Keratinocyte (primary cell): Measurements from ENCODE around the gene NECTIN2. TPM values are rescaled to one million over a fixed set of nuclear protein-coding genes. Genes with fewer than 3 reads are reported as not detected.

Source experiments
- DNase-seq: peaks from one replicate; pipeline ENCODE4 v3.0.0-alpha.2; 2011; ENCODE audit warnings: low read depth, missing footprints, low spot score
- FAIRE-seq: peaks from 2 replicates; lab custom pipeline; 2011; peaks lifted over from hg19 to GRCh38; lab: Jason Lieb, UNC
- H2AFZ ChIP-seq: 2 replicates; pipeline ENCODE4 v1.6.0; 2012; ENCODE audit warnings: low read length, control low read depth, inconsistent platforms; ENCODE audit not compliant: control insufficient read depth
- H3K27ac ChIP-seq: 2 replicates; pipeline ENCODE4 v1.5.1; 2011; ENCODE audit warnings: low read length; ENCODE audit not compliant: control insufficient read depth, insufficient read depth
- H3K27me3 ChIP-seq: 3 replicates; pipeline ENCODE4 v1.6.0; 2011; ENCODE audit warnings: low read length; ENCODE audit not compliant: control insufficient read depth, insufficient read depth; ENCODE audit errors: extremely low read depth
- H3K36me3 ChIP-seq, 2 experiments: 2 replicates in 1 of 2; 3 replicates in 1 of 2; pipeline ENCODE4 v1.5.1; 2011; ENCODE audit warnings: low read length in 2 of 2, mild to moderate bottlenecking in 1 of 2; ENCODE audit not compliant: control insufficient read depth in 2 of 2, insufficient read depth in 2 of 2; ENCODE audit errors: extremely low read depth in 1 of 2
- H3K4me1 ChIP-seq: 3 replicates; pipeline ENCODE4 v1.5.1; 2011; ENCODE audit warnings: low read length; ENCODE audit not compliant: control insufficient read depth, insufficient read depth; ENCODE audit errors: extremely low read depth
- H3K4me2 ChIP-seq: 3 replicates; pipeline ENCODE4 v1.6.0; 2011; ENCODE audit warnings: low read depth, low read length; ENCODE audit not compliant: control insufficient read depth, insufficient read depth; ENCODE audit errors: extremely low read depth
- H3K4me3 ChIP-seq, 3 experiments: fragments of 200-600 bp in 1 of 3; sonication (generic) in 1 of 3; 2 replicates in 2 of 3; 3 replicates in 1 of 3; pipeline ENCODE4 v1.5.1; 2011 to 2016; ENCODE audit warnings: low read length in 3 of 3, mild to moderate bottlenecking in 3 of 3, control low read depth in 2 of 3, inconsistent platforms in 1 of 3, low read depth in 1 of 3, mixed read lengths in 1 of 3, mixed run types in 1 of 3, moderate library complexity in 1 of 3; ENCODE audit not compliant: control insufficient read depth in 2 of 3, insufficient read depth in 2 of 3; ENCODE audit errors: extremely low read depth in 1 of 3
- H3K79me2 ChIP-seq: 2 replicates; pipeline ENCODE4 v1.6.0; 2012; ENCODE audit warnings: low read length; ENCODE audit not compliant: control insufficient read depth, insufficient read depth
- H3K9ac ChIP-seq: 3 replicates; pipeline ENCODE4 v1.6.0; 2011; ENCODE audit warnings: low read length; ENCODE audit not compliant: control insufficient read depth, insufficient read depth; ENCODE audit errors: extremely low read depth
- H3K9me1 ChIP-seq: 3 replicates; pipeline ENCODE4 v1.6.0; 2011; ENCODE audit warnings: low read length; ENCODE audit not compliant: control insufficient read depth, insufficient read depth; ENCODE audit errors: extremely low read depth
- H3K9me3 ChIP-seq: 2 replicates; pipeline ENCODE4 v1.5.1; 2012; ENCODE audit warnings: low read depth, low read length; ENCODE audit not compliant: control insufficient read depth
- H4K20me1 ChIP-seq: 3 replicates; pipeline ENCODE4 v1.6.0; 2011; ENCODE audit warnings: low read length; ENCODE audit not compliant: control insufficient read depth, insufficient read depth; ENCODE audit errors: extremely low read depth
- CTCF ChIP-seq, 3 experiments: IDR thresholded peaks in 1 of 3; conservative IDR thresholded peaks in 1 of 3; optimal IDR thresholded peaks in 1 of 3; 2 replicates in 2 of 3; 3 replicates in 1 of 3; pipeline versions ENCODE3 to v1.5.1; 2011; ENCODE audit warnings: low read length in 3 of 3, mild to moderate bottlenecking in 3 of 3, moderate library complexity in 2 of 3, control low read depth in 1 of 3, inconsistent platforms in 1 of 3; ENCODE audit not compliant: insufficient read depth in 2 of 3; ENCODE audit errors: extremely low read depth in 1 of 3
- EZH2 ChIP-seq: IDR thresholded peaks from one replicate; pipeline ENCODE4 v1.6.1; 2012; ENCODE audit warnings: inconsistent platforms, mild to moderate bottlenecking, low read length, moderate library complexity
- dilution Hi-C: fragments of 300-500 bp; cut with MboI; formaldehyde crosslinking; loops from one replicate; pipeline ENCODE4 v1.7.0; 2020; ENCODE audit warnings: low sequenced_read_pairs; ENCODE audit not compliant: extremely low pct_ligation_motif_present
- polyA plus RNA-seq, 5 experiments: library from polyadenylated mRNA; depleted of rRNA in 3 of 5; stranded (reverse) in 3 of 5; stranded (forward) in 1 of 5; unstranded in 1 of 5; fragments of >200 nt; gene quantifications; 1 replicate in 1 of 5; 2 replicates in 3 of 5; 3 replicates in 1 of 5; pipeline versions ENCODE4 v1.2.1 to v1.2.3, GENCODE V29; 2011 to 2012; ENCODE audit warnings: missing spikeins in 2 of 5, low read depth in 1 of 5, low replicate concordance in 1 of 5

The NECTIN2 gene
- polyA plus RNA-seq, 1 donor (not counting 4 experiments of a cell fraction or from before 2014, with no cell fraction given) = 26.8 TPM

DNA sequence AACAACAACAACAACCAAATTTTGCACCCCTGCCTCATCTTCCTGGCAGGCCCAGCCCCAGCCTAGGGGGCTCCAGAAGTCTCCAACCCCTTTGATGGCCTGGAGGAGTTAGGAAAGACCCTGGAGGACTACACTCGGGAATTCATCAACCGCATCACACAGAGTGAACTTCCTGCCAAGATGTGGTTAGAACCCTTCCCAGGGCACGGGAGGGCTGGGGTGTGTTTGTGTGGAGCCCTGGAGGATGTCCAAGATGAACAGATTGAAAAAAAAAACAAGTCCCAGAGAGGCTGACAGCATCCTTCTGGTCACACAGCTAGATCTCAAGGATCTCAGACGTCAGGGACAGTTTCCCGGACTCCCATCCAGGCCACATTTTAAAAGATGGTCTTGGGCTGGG is 81.6 kb downstream of the NECTIN2 start:
- dilution Hi-C loops = no loop called here
- FAIRE-seq = no peak
- H3K4me2 ChIP-seq = no peak overlapping the region

GRCh38 chr19:44930088-44930487 is 84.0 kb downstream of the NECTIN2 start:
- no peaks in the 10 kb centered on the region for H3K27me3 ChIP-seq
- dilution Hi-C loops = no loop called here

More for the DNA sequence above, 81.6 kb downstream of the NECTIN2 start:
- H4K20me1 ChIP-seq = no peaks in the 10 kb centered on the region
- no peaks in the 10 kb centered on the region for H3K36me3 ChIP-seq
- no peak for DNase-seq
- H3K27me3 ChIP-seq = peaks cover 4% of the 10 kb centered on the region
- H3K9ac ChIP-seq = no peak overlapping the region
- no peak overlapping the region for H2AFZ ChIP-seq
- no peaks in the 10 kb centered on the region for H3K79me2 ChIP-seq
- H3K4me3 ChIP-seq = no peak overlapping the region
- peaks cover 4% of the 10 kb centered on the region for H3K4me1 ChIP-seq
- no peaks in the 10 kb centered on the region for H3K9me1 ChIP-seq
- H3K9me3 ChIP-seq = no peaks in the 10 kb centered on the region
- no peak overlapping the region for H3K27ac ChIP-seq
- no peak for TF ChIP-seq EZH2

More at GRCh38 chr19:44930088-44930487, 84.0 kb downstream of the NECTIN2 start:
- Histone ChIP-seq H3K79me2 (no peaks in the 10 kb centered on the region), H4K20me1 (no peaks in the 10 kb centered on the region), H3K4me1 (peaks cover 4% of the 10 kb centered on the region), H3K36me3 (no peaks in the 10 kb centered on the region), H2AFZ (no peak overlapping the region), H3K27ac (no peak overlapping the region), H3K9me1 (no peaks in the 10 kb centered on the region), H3K4me2 (no peak overlapping the region), H3K9ac (no peak overlapping the region), H3K4me3 (no peak overlapping the region), H3K9me3 (no peaks in the 10 kb centered on the region)
- DNase-seq (no peak), FAIRE-seq (no peak)
- TF ChIP-seq EZH2 = no peak
- TF ChIP-seq CTCF (optimal IDR thresholded peaks at IDR 0.05 in 1 of 3, IDR thresholded peaks at IDR 0.05 in 1 of 3, conservative IDR thresholded peaks at IDR 0.05 in 1 of 3; ENCODE audit: extremely low read depth in 1 of 3, insufficient read depth in 2 of 3, low read length in 3 of 3) = no peak
